NCI-H1694 (cell line): ENCODE data around the gene PNPLA7.
"Not testable (repeated sequence)": the region's sequence is repeated elsewhere in the genome, so short reads cannot be mapped to it uniquely, and the experiment has no call there.

ENCODE experiments used
- DNase-seq: peaks from one replicate; lab custom pipeline; 2025; lab: John Stamatoyannopoulos, UW

PNPLA7 gene

DNA sequence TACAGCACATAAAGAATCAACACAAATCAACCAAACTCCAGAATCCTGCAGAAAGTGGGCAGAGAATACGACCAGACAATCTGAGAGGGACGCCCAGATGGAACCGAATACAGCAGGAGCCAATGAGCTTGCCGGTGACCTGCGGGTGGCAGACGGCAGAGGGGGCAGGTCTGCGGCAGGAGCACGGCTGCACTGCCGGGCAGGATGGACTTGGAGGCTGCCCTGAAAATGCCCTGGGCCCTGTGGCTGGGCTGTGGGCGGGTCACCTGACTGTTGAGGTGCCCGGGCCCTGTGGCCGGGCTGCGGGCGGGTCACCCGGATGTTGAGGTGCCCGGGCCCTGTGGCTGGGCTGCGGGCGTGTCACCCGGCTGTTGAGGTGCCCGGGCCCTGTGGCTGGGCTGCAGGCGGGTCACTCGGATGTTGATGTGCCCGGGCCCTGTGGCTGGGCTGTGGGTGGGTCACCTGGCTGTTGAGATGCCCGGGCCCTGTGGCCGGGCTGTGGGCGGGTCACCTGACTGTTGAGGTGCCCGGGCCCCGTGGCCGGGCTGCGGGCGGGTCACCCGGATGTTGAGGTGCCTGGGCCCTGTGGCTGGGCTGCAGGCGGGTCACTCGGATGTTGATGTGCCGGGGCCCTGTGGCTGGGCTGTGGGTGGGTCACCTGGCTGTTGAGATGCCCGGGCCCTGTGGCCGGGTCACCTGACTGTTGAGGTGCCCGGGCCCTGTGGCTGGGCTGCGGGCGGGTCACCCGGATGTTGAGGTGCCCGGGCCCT is 36.2 kb downstream of the PNPLA7 start:
- not testable (repeated sequence) for DNase-seq

DNA sequence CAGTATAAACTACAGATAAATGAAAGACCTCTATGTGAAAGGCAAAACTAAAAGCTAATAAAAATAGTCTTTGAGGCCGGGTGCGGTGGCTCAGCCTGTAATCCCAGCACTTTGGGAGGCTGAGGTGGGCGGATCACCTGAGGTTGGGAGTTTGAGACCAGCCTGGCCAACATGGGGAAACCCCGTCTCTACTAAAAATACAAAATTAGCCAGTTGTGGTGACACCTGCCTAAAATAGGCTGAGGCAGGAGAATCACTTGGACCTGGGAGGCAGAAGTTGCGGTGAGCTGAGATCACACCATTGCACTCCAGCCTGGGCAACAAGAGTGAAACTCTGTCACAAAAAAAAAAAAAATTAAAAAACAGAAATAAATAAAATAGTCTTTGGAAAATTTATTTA is 37.1 kb downstream of the PNPLA7 start:
- not testable (repeated sequence) for DNase-seq

DNA sequence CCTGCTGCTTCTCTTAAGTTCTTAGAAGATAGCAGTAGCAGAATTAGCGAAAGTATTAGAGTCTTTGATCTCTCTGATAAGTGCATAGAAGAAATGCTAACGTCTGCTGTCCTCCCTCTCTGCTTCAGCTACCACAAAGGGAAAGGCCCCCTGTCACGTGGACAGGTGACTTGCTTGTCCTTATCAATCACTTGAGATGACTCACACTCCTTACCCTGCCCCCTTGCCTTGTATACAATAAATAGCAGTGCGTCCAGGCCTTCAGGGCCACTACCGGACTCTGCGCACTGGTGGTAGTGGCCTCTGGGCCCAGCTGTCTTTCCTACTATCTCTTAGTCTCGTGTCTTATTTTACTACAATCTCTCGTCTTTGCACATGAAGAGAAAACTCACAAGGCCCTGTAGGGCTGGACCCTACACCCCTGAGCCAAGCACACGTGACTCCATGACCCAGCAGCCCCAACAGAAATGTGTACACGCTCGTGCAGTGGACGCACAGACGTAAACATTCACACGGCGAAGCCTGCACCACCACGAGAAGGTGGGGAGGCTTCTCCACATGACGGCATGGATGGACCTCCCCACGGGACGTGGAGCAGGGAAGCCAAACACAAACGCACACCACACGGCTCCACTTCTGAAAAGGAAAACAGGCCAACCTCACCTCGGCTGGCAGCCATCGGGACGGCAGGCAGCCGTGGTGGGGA is 38.3 kb downstream of the PNPLA7 start:
- no peak for DNase-seq

DNA sequence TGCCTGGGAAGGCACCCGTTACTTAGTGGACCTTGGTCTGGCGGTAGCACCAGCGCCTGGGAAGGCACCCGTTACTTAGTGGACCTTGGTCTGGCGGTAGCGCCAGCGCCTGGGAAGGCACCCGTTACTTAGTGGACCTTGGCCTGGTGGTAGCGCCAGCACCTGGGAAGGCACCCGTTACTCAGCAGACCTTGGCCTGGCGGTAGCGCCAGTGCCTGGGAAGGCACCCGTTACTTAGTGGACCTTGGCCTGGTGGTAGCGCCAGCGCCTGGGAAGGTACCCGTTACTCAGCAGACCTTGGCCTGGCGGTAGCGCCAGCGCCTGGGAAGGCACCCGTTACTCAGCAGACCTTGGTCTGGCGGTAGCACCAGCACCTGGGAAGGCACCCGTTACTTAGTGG is 39.1 kb downstream of the PNPLA7 start:
- DNase-seq, result not testable (repeated sequence)

DNA sequence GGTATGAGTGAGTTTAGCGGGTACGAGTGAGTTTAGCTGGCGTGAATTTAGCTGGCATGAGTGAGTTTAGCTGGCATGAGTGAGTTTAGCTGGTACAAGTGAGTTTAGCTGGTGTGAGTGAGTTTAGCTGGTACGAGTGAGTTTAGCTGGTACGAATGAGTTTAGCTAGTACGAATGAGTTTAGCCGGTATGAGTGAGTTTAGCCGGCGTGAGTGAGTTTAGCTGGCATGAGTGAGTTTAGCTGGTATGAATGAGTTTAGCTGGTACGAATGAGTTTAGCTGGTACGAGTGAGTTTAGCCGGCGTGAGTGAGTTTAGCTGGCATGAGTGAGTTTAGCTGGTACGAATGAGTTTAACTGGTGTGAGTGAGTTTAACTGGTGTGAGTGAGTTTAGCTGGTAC is 41.0 kb downstream of the PNPLA7 start:
- DNase-seq, result no peak

DNA sequence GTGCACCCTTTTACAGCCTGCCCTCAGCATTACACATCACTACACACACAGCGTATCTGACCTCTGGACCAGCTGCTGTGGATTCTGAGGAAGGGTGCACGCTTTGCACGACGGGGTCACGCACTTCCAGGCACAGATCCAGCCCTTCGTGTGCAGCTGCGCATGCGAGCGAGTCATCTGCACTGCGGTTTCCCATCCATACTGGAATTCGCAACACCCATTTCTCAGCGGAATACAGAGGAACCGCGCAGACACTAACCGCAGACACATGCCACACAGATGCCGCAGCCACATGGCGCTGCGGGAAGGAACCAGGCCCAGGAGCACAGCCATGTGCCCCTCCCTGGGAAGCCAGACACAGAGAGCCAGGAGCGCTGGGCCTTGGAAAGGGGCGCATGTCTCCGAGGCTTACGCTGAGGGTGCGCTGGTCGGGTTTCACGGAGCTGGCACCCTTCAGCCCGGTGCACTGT is 43.5 kb downstream of the PNPLA7 start:
- peak; percentile 21 for DNase-seq

DNA sequence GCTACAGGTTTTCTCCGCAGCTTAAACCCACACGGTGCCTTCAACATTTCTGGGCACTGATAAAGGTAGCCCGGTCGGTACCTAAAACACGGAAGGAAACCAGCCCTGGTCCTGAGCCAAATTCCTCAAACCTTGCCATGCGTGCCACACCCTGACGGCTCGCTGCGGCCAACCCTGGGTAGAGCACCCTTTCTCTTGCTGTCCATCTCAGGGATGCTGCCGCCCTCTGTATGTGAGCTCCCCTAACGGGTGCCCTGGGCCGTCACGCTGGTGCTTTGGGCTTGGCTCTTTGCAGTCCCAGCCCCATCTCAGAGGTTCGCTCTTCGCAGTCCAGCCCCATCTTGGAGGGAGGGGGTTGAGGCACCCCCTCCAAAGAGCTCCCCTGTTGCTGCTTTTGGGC is 43.9 kb downstream of the PNPLA7 start:
- no peak for DNase-seq

DNA sequence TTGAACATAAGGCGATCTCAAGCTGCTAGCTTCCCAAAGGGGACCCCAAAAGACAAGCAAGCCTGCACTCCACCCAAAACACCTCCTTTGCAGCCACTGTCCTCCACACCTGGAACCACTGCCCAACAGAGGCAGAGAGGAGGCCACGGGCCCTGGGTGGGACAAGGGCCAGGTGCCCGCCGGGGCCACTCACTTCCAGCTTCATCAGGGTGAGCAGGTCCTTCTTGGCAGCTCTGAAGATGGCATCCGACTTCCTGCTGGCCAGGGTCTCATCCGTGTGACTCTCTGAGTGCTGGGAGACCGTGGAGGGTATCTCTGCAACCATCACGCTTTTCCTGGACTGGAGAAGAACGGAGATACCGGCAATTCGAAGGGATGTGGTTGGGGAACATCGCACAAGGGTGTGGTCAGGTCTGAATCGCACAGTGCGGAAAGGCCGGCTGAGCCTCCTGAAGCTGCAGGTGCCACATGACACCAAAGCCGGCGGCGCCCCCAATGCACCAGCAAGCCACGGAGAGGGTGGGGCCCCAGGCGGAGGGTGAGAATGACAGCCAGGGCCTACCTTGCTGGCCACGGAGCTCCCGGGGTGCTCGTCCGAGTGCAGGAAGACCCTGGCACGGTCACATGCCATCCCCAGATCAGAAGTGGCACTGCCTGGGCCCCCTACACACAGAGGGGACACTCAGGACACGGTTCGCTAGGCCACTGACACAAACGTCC is 44.6 kb downstream of the PNPLA7 start:
- no peak for DNase-seq

DNA sequence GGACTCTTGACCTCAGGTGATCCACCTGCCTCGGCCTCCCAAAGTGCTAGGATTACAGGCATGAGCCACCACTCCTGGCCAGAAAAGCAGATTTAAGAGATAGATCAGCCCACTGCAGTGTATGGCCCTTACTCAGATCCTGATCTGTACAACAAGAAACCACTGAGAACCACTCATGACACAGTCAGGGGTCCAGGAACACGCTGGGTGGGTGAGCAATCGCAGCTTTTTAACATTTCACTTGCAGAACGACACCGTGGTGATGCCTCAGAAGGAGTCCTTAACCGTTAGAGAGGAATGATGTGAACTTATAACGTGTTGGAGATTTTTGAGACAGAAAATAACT is 45.8 kb downstream of the PNPLA7 start:
- no peak for DNase-seq

DNA sequence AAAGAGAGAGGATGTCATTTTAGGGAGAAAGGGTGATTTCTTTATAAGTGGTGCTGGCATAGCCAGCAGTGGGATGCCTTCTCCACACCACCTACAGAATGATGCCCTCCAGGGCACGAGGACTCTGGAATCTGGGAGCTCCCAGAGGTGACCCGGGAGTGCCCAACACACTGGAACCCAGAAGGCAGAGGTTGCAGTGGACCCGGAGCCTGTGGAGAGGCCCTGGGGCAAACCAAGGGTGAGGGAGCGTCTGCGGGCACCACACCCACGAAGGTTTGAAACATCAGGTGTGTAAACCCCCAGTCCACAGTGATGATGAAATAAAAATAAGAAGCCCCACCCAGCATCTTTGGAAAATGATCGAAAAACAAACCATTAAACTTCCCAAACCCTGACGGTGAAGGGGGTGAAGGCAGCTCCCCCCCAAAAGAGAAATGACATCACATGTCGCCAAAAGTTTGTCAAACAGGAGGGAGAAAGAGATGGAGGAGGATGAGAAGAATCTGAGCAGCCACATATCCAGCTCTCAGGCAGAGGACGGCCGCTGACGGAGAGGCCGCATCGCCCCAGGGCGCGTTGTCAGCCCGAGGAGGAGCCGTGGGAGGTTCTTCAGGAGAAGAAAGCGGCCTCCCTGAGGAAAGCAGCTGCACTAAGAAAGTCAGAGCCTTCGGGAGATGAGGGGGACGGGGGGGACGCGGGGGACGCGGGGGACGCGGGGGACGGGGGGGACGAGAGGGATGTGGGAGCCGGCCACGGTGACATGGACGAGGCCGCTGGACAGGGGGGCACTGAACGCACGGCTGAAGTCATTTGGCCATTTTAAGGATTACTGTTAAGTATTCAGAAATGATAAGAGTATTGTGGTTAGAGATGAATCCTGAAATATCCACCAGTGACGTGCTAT is 47.9 kb downstream of the PNPLA7 start:
- no peak for DNase-seq

DNA sequence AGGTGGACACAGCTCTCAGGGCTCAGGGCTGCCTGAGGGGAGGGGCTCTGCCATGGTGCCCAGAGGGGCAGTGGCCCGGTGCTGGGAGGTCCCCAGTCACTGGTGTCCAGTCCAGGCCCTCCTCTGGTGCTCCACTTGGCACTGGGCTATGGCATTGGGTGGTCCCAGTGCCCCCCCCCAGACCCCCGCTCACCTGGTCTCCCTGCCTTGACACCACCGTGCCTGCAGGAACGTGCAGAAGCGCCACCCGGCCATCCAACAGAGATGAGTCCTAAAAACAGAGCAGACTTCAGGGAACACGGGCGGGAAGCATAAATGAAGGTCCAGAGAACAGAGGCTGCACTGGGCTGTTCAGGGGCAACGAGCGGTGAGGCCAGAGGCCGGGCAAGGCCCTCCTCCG is 48.7 kb downstream of the PNPLA7 start:
- no peak for DNase-seq

DNA sequence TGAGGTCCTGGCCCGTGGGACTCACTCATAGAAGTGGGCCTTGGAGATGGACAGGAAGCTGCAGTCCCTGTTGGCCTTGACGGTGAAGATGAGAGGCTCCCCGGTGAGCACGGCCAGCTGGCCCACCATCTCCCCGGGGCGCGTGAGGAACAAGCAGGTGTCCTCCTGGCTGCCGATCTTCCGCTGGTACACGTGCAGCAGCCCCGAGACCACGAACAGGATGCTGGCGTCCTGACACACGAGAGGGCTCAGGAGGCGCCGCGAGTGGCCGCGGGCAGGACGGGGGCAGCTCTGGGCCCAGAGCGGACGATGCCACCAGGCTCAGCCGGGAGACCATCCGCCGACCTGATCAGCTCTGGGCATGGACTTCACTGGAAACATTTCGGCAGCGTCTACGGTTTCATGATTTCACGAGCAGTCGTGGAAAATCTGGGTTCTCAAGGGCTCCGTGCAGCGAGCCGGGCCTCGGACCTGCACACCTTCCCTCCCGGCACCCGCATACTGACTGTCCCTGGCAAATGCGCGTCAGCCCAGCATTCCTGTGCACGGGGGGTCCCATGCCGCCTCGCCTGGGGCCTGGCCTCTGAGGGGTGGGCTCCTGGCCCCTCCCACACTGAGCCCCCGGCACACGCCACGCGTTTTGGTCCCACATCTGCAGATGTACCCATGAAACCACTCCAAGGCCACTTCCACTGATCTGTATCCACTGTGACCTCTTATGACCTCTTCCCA is 49.4 kb downstream of the PNPLA7 start:
- no peak for DNase-seq

DNA sequence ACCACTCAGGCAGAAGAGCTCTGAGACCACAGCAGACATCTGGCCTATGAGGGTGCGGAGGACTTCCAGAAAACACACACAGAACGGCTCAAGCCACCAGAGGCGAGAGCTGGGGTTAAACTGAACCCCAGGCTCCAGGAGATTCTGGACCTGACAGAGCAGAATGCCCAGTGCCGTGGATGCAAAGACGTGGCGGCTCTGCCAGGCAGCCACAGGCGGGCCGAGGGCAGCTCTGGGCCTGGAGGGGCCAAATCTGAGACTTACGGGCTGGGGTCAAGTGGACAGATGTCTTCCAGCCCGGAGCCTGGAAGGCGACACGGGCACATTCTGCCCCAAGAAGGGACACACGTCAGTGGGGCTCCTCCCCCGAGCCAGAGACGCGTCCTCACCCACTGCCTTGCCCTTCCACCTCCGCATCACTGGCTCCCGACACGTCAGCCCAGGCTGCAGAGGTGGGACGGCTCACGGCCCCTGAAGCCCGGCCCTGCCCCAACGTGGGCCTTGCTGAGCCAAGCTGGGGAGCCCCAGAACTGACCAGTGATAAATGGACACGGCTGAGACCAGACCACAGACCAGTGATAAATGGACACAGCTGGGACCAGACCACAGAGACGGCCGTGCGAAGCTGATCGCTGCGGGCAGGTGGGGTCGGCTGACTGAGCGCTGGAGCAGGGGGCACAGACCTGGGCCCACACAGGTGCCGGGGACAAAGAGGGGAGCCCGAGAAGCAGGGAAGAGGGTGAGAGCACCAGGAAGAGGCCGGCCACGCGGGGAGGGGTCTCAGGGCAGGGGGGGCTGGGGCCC is 50.1 kb downstream of the PNPLA7 start:
- DNase-seq, result no peak

DNA sequence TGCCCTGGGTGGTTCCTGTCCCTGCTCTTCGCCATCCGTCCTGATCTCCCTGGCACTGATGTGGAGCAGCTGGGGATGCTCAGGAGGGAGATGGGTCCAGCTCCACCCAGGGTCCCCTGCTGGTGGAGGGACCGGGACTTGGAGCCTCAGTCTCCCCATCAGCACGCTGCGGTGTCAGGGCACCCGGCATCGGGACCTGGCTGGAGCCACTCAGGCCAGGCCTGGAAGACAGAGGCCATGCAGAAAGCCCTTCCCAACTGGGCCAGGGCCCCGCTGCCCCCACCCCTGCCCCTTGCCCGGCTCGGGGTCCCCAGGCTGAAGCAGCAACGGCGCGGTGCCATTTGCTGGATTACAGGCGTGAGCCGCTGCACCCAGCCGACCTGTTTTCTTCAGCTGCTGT is 50.8 kb downstream of the PNPLA7 start:
- no peak for DNase-seq

DNA sequence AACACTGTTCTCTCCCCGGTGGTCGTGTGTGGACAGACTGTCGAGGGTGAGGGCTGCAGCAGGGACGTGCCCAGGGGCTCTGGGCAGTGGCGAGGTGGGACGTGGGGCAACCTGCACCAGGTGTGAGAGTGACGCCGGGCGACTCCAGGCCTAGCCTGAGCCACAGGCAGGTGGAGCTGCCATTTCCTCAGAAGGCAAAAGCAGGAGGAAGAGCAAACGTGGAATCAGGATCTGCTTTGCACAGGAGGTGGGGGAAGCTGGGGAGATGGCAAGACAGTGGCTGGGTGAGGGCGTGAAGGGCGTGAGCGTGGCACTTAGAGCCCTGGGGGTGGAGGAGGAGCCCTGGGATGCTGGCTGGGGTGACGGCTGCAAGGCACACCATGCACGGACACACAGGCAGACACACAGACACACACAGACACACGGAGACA is 51.5 kb downstream of the PNPLA7 start:
- no peak for DNase-seq

DNA sequence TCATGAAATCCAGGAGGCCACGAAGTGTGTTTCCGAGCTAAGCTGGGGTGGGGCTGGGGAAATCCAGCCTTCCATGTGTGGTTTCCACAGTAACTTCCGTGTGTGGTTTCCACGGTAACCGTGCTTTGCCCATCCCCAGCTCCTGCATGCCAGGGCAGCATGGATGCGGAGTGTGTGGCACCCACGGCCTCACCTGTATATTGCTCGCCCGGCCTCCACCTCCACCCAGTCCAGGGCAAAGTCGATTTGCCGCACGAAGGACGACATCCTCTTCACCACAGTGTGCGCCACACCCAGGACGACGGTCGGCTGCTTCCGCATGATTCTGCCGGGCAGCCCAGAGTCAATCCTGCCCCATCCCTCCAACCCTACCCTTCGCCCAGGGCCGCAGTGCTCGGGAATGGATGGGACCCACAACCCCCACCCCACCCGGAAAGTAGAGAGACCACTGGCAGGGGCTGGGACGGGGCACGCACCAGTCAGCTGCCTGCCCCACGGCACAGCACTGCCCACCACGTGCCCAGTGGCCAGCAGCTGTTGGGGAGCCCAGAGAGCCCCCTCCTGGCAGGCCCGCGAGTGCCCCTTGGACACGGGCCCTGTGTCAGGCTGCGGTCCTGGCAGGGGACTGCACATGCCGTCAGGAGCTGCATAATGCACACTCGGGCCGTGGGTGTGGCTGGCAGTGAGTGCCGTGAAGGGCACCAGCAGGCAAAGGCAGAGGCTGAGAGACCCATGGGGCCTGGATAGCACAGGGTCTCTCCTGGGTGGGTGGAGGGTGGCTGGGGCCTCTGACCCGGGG is 52.1 kb downstream of the PNPLA7 start:
- no peak for DNase-seq

DNA sequence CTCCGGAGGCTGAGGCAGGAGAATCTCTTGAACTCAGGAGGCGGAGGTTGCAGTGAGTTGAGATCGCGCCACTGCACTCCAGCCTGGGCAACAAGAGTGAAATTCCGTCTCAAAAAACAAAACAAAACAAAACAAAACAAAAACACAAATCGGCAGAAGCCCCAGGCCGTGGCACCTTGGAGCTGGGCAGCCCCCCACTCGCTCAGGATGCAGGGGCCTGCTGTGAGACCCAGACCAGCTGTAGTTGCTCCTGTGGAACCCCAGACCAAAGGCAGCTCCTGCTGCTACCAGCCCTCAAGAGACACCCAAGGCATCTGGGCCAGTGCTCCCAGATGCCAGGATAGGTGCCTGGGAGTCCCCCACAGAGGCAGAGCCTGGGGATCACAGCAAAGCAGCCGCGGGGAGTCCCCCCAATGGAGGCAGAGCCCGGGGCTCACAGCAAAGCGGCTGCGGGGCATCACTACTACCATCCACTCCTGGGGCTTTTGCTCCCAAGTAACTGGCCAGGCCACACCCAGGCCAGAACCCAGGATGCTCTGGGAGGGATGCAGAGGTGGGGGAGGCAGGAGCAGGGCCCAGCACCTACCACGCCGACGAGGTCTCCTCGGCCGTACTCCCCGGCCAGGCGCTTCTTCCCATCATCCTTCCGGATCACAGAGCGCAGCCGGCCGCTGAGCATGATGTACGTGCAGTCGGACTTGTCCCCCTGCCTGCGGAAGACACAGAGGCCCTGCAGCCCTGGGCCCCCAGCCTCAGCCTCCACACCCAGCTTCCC is 53.4 kb downstream of the PNPLA7 start:
- no peak for DNase-seq

DNA sequence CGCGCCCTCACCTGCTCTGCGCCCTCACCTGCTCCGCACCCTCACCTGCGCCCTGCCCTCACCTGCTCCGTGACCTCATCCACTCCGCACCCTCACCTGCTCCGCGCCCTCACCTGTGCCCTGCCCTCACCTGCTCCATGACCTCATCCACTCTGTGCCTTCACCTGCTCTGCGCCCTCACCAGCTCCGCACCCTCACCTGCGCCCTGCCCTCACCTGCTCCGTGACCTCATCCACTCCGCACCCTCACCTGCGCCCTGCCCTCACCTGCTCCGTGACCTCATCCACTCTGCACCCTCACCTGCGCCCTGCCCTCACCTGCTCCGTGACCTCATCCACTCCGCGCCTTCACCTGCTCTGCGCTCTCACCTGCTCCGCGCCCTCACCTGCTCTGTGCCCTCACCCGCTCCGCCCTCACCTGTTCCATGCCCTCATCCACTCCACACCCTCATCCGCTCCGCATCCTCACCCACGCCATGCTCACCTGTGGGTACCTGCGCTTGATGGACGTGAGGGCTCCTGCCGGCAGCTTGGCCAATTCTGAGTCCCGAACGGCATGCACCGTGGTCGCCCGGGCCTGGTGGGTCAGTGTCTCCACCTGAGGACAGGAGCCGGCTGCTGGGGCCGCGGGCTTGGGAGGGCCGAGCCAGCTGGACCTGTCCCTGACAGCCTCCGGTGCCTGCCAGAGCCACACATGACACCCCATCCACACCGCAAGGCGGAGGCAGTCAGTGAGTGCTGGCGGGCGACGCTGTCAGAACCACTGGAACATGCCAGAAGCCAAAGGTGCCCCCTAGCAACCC is 55.5 kb downstream of the PNPLA7 start:
- DNase-seq, result no peak
